ENCODE results near the gene ANO9.
"Not testable (repeated sequence)": the region's sequence is repeated elsewhere in the genome, so short reads cannot be mapped to it uniquely, and the experiment has no call there.

Gene ANO9

DNA sequence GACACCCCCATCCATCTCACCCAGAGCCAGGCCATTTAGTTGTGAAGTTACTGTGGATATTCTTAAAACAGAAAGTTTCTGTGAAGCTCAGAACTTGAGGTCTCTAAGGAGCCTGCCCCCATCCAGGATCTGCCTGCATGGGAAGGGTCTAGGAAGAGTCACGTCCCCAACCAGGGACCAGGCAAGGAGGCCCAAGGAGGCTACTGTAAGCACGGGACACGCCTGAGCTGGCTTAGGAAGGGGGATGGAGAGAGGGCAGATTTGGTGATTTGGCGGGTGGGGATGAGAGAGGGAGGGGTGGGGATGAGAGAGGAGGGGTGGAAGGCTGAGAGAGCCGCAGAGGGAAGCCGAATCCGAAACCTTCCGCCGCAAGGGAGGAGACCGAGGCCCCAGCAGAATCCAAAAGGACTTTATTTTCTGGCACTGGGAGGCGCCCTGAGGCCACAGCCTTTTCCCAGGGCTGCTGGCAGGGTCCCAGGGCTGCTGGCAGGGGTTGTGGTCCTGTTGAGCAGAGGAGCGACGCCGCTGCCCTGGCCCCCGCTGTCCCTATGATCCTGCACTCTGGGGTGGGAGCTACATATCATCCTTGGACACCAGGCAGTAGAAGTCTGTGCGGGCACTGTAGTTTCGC is 36.4 kb downstream of the ANO9 start:
- Histone ChIP-seq H3K4me2 (ENCODE audit: low read length) (no peak overlapping the region), H2AFZ (ENCODE audit: low read depth, low read length) (no peak overlapping the region), H3K4me1 (ENCODE audit: low read length) (no peaks in the 10 kb centered on the region), H3K4me3 (ENCODE audit: low read length) (no peak overlapping the region), H4K20me1 (ENCODE audit: insufficient read depth, low read length) (no peaks in the 10 kb centered on the region), H3K27ac (ENCODE audit: low read length) (no peak overlapping the region), H3K36me3 (replicated peaks; ENCODE audit: low read depth, low read length) (no peaks in the 10 kb centered on the region), H3K79me2 (ENCODE audit: low read length) (no peaks in the 10 kb centered on the region), H3K27me3 (ENCODE audit: low read depth, low read length) (no peaks in the 10 kb centered on the region), H3K9me3 (ENCODE audit: insufficient read depth, low read length) (no peaks in the 10 kb centered on the region), H3K9ac (ENCODE audit: low read length) (no peak overlapping the region)
- TF ChIP-seq, protein P1, sequence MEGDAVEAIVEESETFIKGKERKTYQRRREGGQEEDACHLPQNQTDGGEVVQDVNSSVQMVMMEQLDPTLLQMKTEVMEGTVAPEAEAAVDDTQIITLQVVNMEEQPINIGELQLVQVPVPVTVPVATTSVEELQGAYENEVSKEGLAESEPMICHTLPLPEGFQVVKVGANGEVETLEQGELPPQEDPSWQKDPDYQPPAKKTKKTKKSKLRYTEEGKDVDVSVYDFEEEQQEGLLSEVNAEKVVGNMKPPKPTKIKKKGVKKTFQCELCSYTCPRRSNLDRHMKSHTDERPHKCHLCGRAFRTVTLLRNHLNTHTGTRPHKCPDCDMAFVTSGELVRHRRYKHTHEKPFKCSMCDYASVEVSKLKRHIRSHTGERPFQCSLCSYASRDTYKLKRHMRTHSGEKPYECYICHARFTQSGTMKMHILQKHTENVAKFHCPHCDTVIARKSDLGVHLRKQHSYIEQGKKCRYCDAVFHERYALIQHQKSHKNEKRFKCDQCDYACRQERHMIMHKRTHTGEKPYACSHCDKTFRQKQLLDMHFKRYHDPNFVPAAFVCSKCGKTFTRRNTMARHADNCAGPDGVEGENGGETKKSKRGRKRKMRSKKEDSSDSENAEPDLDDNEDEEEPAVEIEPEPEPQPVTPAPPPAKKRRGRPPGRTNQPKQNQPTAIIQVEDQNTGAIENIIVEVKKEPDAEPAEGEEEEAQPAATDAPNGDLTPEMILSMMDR (IDR thresholded peaks at IDR 0.05; ENCODE audit: low read depth, low read length) = no peak
- no peak for TF ChIP-seq EZH2phosphoT487 (IDR thresholded peaks at IDR 0.05; ENCODE audit: low read depth)

DNA sequence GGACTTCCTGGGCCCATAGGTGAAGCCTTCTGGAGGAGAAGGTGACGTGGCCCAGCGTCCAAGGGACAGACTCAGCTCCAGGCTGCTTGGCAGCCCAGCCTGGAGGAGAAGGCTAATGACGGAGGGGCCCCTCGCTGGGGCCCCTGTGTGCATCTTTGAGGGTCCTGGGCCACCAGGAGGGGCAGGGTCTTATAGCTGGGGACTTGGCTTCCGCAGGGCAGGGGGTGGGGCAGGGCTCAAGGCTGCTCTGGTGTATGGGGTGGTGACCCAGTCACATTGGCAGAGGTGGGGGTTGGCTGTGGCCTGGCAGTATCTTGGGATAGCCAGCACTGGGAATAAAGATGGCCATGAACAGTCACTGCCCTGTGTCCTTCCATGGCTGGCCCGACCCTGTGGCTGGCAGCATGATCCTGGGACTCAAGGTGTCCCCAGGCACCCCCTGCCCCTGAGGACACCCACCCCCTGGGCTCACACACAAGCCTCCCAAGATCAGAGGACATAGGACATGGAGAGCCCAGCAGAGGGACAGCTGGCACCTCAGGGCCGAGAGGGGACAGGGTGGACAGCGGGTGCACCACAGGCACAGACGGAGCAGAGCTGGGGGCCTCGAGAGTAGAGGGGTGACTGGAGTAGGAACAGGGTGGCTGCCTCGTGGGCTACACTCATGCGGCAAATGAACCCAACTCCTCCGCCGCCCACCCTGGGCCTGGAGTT is 37.1 kb downstream of the ANO9 start:
- no peaks in the 10 kb centered on the region for H4K20me1 ChIP-seq (ENCODE audit: insufficient read depth, low read length)
- TF ChIP-seq EZH2phosphoT487 (IDR thresholded peaks at IDR 0.05; ENCODE audit: low read depth) = no peak
- TF ChIP-seq, protein P1 (IDR thresholded peaks at IDR 0.05; ENCODE audit: low read depth, low read length) = no peak
- H2AFZ ChIP-seq (ENCODE audit: low read depth, low read length) = no peak overlapping the region
- no peak overlapping the region for H3K27ac ChIP-seq (ENCODE audit: low read length)
- H3K9me3 ChIP-seq (ENCODE audit: insufficient read depth, low read length) = no peaks in the 10 kb centered on the region
- no peak overlapping the region for H3K4me2 ChIP-seq (ENCODE audit: low read length)
- no peaks in the 10 kb centered on the region for H3K36me3 ChIP-seq (replicated peaks; ENCODE audit: low read depth, low read length)
- H3K4me1 ChIP-seq (ENCODE audit: low read length) = no peaks in the 10 kb centered on the region
- H3K27me3 ChIP-seq (ENCODE audit: low read depth, low read length) = no peaks in the 10 kb centered on the region
- H3K9ac ChIP-seq (ENCODE audit: low read length) = no peak overlapping the region
- H3K79me2 ChIP-seq (ENCODE audit: low read length) = no peaks in the 10 kb centered on the region
- H3K4me3 ChIP-seq (ENCODE audit: low read length) = no peak overlapping the region

DNA sequence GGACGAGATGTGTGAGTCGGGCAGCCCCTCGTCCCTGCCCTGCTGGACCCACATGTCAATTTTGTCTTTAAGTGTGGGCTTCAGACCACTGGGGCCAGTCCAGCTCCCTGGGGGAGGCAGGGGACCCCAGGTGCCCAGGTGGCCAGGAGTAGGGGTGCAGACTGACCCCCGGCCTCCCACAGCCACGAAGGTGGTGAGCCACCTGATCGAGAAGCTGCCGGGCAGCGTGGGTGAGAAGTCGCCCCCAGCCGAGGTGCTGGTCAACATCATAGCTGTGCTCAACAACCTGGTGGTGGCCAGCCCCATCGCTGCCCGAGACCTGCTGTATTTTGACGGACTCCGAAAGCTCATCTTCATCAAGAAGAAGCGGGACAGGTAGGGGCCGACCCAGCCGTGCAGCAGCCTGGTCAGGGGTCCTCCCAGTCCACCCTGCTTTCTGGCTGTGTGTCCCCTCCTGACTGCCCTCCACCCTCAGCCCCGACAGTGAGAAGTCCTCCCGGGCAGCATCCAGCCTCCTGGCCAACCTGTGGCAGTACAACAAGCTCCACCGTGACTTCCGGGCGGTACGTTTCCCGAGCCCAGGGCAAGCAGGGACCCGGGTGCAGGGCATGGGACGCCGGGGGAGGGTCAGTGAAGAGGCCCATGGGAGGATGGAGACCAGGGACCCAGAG is 37.9 kb downstream of the ANO9 start:
- no peaks in the 10 kb centered on the region for H3K27me3 ChIP-seq (ENCODE audit: low read depth, low read length)
- H3K4me1 ChIP-seq (ENCODE audit: low read length) = no peaks in the 10 kb centered on the region
- H3K4me3 ChIP-seq (ENCODE audit: low read length) = no peak overlapping the region
- no peak overlapping the region for H3K4me2 ChIP-seq (ENCODE audit: low read length)
- no peaks in the 10 kb centered on the region for H3K36me3 ChIP-seq (replicated peaks; ENCODE audit: low read depth, low read length)
- no peaks in the 10 kb centered on the region for H4K20me1 ChIP-seq (ENCODE audit: insufficient read depth, low read length)
- H2AFZ ChIP-seq (ENCODE audit: low read depth, low read length) = no peak overlapping the region
- H3K9me3 ChIP-seq (ENCODE audit: insufficient read depth, low read length) = no peaks in the 10 kb centered on the region
- H3K9ac ChIP-seq (ENCODE audit: low read length) = no peak overlapping the region
- no peak for TF ChIP-seq EZH2phosphoT487 (IDR thresholded peaks at IDR 0.05; ENCODE audit: low read depth)
- TF ChIP-seq, protein P1 (IDR thresholded peaks at IDR 0.05; ENCODE audit: low read depth, low read length) = no peak
- H3K27ac ChIP-seq (ENCODE audit: low read length) = no peak overlapping the region
- no peaks in the 10 kb centered on the region for H3K79me2 ChIP-seq (ENCODE audit: low read length)

DNA sequence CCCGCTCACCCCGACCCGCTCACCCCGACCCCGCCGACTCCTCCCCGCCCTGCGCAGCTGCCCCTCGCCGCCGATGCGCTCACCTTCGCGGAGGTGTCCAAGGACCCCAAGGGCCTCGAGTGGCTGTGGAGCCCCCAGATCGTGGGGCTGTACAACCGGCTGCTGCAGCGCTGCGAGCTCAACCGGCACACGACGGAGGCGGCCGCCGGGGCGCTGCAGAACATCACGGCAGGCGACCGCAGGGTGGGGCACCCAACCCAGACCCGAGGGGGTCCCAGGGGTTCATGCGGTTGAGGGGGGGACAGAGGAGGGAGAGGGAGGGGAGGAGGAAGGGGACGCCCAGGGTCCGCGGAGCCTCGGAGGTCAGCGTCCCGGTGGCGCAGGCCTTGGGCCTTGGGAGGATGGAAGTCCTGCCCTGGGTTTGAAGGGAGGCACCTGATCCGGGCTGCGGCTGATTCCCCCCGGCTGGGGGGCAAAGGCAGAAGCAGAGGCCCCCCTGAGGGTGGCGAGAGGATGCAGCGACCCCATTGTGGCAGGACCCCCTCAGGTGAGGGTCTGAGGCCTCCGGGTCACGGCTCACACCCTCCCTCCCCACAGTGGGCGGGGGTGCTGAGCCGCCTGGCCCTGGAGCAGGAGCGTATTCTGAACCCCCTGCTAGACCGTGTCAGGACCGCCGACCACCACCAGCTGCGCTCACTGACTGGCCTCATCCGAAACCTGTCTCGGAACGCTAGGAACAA is 38.6 kb downstream of the ANO9 start:
- no peak for TF ChIP-seq EZH2phosphoT487 (IDR thresholded peaks at IDR 0.05; ENCODE audit: low read depth)
- TF ChIP-seq, protein P1 (IDR thresholded peaks at IDR 0.05; ENCODE audit: low read depth, low read length) = no peak
- Histone ChIP-seq H3K4me1 (ENCODE audit: low read length) (no peaks in the 10 kb centered on the region), H3K4me3 (ENCODE audit: low read length) (no peak overlapping the region), H3K4me2 (ENCODE audit: low read length) (no peak overlapping the region), H3K27me3 (ENCODE audit: low read depth, low read length) (no peaks in the 10 kb centered on the region), H3K9ac (ENCODE audit: low read length) (no peak overlapping the region), H2AFZ (ENCODE audit: low read depth, low read length) (no peak overlapping the region), H3K36me3 (replicated peaks; ENCODE audit: low read depth, low read length) (no peaks in the 10 kb centered on the region), H3K79me2 (ENCODE audit: low read length) (no peaks in the 10 kb centered on the region), H3K27ac (ENCODE audit: low read length) (no peak overlapping the region), H4K20me1 (ENCODE audit: insufficient read depth, low read length) (no peaks in the 10 kb centered on the region), H3K9me3 (ENCODE audit: insufficient read depth, low read length) (no peaks in the 10 kb centered on the region)

DNA sequence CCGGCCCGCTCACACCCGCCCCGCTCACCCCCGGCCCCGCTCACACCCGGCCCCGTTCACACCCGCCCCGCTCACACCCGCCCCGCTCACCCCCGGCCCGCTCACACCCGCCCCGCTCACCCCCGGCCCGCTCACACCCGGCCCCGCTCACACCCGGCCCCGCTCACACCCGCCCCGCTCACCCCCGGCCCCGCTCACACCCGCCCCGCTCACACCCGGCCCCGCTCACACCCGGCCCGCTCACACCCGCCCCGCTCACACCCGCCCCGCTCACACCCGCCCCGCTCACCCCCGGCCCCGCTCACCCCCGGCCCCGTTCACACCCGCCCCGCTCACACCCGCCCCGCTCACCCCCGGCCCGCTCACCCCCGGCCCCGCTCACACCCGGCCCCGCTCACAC is 40.6 kb downstream of the ANO9 start:
- H3K9me3 ChIP-seq (ENCODE audit: insufficient read depth, low read length); H3K9ac ChIP-seq (ENCODE audit: low read length); H3K36me3 ChIP-seq (replicated peaks; ENCODE audit: low read depth, low read length); H3K4me3 ChIP-seq (ENCODE audit: low read length); H3K79me2 ChIP-seq (ENCODE audit: low read length); H3K27ac ChIP-seq (ENCODE audit: low read length); H3K4me2 ChIP-seq (ENCODE audit: low read length); H2AFZ ChIP-seq (ENCODE audit: low read depth, low read length); H4K20me1 ChIP-seq (ENCODE audit: insufficient read depth, low read length); H3K4me1 ChIP-seq (ENCODE audit: low read length); H3K27me3 ChIP-seq (ENCODE audit: low read depth, low read length): not testable (repeated sequence)
